ENCODE data around the gene SELENON.

The SELENON gene, protein sequence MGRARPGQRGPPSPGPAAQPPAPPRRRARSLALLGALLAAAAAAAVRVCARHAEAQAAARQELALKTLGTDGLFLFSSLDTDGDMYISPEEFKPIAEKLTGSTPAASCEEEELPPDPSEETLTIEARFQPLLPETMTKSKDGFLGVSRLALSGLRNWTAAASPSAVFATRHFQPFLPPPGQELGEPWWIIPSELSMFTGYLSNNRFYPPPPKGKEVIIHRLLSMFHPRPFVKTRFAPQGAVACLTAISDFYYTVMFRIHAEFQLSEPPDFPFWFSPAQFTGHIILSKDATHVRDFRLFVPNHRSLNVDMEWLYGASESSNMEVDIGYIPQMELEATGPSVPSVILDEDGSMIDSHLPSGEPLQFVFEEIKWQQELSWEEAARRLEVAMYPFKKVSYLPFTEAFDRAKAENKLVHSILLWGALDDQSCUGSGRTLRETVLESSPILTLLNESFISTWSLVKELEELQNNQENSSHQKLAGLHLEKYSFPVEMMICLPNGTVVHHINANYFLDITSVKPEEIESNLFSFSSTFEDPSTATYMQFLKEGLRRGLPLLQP

DNA sequence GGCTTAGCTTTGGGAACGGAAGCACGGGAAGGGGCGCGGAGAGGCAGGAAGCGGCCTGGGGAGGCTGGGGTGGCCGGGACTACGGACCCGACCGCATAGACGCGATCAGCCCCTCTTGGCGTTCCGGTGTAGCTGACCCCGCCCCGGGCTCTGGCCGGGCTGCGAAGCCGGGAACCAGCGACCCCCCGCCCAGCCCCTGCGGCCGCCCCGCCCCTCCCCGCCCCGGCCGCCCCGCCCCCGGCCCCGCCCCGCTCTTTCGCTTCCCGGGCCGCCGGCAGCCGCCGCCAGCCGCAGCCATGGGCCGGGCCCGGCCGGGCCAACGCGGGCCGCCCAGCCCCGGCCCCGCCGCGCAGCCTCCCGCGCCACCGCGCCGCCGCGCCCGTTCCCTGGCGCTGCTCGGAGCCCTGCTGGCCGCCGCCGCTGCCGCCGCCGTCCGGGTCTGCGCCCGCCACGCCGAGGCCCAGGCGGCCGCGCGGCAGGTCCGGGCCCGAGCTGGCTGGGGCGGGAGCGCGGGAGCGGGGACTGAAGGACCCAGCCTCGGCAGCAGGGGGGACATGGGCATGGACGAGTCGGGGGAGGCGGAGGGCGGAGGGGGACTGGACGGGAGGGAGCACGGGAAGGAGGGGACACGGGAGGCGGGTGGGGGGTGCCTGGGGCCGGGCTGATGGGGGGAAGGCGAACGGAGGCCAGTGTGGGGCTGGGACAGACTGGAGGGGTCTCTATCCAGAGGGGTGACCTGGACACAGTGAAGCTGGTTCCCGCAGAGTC, at the start of gene SELENON:
TSS of gene SELENON (plus strand) at position 259 of the 768 bp plus-strand sequence. CDS start at position 297, 38 bp downstream.
- no peak for DNase-seq

DNA sequence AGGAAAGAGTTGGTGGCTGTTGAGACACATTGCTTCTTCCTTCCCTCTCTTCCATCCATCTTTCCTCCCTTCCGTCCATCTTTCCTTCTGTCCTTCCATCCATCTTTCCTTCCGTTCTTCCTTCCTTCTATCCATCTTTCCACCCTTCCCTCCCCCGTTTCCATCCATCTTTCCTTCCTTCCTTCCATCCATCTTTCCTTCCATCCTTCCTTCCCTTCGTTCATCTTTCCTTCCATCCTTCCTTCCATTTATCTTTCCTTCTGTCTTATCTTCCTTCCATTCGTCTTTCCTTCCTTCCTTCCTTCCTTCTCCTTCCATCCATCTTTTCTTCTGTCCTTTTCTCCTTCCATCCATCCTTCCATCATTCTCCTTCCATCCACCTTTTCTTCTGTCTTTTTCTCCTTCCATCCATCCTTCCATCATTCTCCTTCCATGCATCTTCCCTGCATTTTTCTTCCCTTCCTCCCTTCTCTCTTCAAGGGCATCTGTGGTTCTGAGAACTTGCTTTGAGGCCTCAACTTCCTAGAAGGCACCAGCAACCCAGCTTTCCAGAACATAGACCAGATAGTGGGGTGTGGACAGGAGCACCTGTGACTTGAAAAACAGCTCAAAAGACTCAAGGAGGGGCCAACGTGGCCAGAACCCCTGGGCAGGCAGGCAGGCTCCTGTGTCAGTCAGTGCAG, 48.9 kb upstream of the SELENON start:
- no peak for DNase-seq

DNA sequence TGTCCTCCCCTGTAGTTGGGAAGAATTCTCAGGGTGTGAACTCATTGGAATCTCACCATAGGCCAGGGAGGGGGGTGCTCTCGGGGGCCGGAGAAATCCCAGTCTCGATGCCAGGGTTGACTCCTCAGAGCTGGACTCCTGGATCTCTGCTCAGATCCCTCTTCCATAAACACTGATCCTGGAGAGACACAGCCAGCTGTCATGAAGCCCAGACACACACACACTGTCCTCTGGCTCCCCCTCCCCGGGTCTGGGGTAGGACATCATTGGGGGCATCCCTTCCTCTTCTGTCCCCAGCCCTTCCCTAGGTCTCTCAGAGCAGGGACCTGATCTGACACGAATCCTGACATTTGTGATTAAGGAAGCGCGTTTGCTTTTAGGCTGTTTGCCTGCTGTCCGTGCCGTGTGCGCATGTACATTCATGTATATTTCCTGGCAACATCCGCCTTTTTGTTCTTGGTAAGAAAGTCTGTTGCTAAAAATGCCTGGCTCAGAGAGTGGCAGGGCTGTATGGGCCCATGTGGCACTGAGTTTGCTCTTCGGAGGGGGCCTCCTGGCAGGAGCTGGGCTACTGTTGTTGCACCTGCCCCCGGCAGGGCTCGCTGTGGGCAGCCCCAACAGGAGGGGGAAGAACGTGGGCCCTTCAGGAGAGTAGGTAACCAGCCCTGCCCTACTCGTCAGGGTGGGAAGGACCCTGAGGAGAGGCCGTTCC, 45.4 kb upstream of the SELENON start:
- no peak for DNase-seq

DNA sequence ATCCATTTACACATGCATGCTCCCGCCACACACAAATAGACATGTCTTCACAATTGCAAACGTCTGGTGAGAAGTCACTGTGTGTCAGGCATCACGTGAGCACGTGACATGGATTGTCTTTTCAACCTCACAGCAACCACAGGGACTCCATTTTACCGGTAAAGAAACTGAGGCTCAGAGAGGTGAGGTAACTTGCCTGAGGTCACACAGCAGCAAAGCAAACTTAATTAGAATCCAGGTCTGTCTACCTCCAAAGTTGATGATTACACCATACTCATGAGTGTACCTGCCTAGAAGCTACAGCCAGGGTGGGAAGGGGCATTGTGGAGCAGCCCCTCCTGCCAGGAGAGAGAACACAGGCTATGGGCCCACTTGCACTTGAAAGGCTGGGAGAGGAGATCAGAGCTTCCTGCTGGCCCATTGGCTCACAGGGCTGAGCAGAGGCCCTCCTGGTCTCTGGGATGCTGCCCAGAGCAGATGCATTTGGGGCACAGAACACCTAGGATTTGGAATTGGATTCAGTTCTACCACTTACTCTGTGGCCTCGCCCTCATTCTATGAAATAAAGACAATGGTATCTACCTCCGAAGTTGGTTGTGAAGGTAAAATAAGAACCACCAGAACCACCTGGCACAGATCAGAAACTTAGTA, 44.4 kb upstream of the SELENON start:
- no peak for DNase-seq

DNA sequence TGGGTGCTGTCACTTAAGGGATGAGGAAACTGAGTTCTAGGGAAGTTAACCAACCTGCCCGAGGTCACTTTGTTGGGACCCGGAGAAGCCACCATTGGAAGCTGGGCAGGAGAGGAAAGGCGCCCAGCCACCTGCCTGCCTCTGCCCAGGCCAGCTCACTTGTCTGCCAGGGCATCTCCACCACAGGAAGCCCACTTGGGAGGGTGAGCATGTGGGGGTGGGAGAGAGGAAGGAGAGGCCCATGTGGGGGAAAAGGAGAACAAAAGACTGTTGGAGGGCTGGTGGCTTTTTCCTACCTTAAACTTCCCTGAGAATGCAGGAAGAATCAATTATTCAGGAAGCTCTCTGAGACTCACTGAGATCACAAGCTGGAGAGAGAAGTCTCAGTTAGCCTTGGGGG, 43.8 kb upstream of the SELENON start:
- no peak for DNase-seq

DNA sequence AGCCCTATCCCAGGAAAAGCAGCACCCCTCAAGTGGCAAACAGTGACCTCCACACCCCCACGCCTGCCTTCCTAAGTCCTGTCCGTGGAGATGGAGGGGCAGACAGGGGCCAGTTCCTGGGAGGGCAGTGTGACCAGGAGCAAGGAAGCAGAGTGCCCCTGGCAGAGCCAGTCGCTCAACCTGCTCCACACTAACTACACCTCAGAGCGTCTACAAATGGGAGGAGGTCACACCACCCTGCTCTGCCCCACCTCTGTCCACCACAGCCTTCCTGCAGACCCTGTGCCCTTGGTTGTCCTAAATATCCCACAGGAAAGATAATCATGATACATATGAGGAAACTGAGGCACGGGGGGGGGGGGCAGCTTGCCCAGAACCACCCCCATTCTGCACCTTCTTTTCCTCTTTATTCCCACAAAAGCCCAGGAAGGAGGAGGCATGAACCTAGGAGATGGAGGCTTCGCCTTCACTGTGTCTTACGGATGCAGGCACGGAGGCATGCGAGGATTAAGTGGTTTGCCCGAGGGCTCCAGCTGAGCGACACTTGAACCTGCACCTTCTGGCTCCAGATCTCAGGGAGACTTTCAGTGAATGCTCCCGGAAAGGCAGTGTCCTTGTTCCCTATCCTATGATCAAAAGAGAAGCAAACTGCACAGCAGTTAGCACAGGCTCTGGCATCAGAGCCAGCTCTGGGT, 42.7 kb upstream of the SELENON start:
- DNase-seq: no peak

DNA sequence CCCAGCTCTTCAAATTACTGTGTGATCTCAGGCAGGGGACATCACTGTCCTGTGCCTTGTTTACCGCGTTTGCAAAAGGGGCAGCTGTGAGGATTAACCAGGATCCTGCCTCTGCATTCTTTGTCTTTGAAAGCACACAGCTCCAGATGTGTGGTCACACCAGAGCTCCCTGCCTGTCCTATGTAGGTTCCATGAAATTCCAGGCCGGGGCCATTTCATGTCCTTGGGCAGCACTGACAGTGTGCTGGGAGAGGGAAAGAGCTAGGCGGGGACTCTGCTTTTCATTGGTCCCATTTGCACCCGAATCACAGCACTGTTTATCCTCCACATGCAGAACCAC, 42.2 kb upstream of the SELENON start:
- DNase-seq: no peak

DNA sequence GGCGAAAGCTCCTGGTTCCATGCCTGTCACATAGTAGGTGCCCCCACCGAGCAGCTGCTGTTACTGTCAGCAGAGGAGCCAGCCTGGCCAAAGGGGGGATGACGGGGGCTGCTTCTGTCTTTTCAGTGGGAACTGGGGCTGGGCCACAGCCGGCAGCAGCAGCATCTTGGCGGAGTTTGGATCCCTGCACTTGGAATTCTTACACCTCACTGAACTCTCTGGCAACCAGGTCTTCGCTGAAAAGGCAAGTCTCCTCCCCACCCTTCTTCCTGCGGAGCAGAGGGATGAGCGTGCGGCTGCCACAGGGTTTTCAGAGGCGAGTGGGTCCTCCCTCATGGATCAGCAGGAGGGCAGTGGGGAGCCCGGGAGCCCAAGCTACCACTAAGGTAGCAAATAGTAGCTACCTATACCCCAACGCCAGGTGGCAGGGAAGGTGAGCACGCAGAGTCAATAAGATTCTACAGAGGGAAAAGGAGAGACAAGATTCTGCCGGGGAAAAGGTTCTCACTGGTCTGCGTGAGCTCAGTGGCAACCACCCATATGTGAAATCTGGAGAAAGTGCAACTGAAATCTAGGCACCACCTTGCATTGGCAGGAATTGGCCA, 41.4 kb upstream of the SELENON start:
- DNase-seq: no peak

DNA sequence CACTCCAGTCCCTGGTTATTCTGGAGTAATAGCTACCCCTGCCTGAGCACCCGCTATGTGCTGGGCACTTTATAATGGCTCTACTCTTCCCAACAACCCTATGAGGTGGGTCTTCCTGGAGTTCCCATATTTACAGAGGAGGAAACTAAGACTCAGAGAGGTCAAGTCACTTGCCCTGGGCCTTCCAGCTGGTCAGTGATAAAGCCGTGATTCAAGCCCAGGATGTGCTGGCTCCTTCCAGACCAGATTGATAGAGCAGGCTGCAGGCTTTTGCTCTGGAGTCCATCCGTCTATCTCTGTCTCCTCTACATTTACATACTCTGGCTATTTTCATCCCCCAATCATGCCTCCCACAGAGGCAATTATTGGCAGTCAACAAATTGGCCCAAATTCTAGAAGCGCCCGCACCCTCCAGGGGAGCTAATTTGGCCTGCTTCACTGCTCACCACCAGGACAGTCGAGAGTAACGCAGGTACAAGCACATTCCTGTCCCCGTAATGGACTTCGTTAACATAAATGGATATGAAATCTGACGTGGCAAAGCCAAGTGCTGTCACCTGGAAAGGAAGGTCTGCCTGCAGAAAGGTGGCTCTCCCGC, 39.8 kb upstream of the SELENON start:
- no peak for DNase-seq

DNA sequence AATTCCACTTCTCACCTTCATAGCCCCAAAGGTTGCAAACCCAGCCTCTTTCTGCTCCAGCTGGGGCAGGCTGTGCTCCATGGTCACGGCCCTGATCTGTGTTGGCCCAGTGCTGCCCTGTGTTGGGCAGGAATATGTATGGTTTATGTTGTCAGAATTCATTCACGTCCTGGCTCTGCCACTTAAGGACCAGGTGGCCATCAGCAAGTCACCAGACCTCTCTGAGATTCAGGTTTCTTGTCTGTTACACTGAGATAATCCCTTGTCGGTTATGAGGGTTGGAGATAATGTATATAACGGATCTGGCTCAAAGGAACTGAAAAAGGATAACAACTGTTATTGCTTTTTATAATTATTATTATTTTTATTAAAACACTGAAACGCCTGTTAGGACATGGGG, 39.1 kb upstream of the SELENON start:
- DNase-seq: no peak

DNA sequence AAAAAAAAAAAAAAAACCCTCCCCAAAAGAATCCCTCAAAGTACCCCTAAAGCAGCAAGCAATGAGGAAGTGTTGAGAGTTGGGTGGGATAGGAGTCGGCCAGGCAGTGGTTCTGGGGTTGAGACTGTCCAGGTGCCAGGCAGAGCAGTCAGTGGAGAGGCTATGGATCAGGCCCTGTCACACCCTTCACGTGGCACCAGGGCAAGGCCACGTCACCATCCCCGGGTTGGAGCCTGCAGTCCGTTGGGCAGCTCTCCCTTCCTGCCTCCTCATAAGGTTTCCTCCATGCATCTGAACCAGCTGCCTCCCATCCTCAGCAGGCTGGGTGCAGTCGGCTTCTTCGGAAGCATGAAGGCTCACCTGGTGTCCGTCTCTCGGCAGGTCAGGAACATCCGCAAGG, 36.5 kb upstream of the SELENON start:
- DNase-seq: no peak

DNA sequence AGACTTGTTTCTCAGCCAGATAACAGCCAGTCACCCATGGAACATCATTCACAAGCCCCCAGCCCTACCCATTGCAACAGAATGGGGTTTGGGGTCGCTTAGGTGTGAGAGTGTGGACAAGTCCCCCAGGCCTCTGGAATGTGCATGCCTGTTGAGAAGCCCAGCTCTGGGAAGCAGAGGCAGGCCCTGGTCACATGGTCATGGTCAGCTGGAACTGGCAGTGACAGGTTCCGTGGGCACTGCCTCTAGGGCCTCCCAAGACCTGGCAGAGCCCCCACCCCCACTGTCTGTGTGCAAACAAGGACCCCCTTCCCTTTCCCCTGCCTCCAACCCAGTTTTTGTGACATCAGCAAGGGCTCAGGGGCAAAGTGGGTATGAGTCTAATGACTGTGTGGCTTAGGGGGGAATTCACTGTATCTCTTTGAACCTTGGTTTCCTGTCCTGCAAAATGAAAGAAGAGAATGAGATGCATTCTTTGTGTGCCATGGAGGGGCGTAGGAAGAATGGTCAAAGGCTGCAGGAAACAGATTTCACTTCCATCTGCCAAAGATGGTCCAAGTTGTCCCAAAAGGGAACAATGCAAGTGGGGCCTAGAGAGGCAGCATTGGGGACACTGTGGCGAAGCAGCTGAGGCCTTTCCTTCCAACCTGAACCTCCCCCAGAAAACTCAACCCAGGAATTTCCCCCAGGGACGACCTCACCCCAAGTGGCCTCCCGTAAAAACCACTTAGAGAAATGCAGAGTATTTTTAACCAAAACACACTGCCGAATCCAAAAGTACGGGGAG, 34.7 kb upstream of the SELENON start:
- no peak for DNase-seq

DNA sequence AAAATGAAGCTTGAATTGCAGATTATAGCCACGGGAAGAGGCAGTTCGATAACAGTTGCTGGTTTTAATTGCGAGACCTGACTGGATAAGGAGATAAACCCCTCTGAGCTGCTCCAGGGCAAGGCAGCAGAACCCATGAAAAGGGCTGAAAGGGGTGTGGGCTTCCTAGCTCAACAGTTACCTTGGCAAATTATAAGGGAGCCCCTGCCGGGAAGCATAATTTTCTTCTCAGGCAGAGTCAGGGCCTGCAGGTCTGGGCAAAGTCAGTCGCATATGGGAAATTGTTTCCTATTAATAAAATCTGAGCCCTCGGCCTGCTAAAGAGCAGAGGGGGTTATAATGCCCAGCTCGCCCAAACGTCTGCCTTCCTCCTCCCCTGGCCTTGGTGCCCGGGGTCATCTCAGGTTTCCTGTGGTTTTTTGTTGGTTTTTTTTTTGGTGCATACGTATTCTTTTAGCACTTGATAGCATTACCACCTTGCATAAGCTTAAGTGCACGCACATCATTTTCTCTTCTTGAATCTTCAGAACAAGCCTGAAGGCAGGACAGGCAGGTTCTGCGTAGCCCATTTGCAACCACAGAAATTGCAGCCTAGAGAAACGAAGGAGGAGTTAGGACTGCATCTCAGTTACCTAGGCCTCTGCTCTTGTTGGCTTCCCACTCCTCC, 33.9 kb upstream of the SELENON start:
- no peak for DNase-seq

DNA sequence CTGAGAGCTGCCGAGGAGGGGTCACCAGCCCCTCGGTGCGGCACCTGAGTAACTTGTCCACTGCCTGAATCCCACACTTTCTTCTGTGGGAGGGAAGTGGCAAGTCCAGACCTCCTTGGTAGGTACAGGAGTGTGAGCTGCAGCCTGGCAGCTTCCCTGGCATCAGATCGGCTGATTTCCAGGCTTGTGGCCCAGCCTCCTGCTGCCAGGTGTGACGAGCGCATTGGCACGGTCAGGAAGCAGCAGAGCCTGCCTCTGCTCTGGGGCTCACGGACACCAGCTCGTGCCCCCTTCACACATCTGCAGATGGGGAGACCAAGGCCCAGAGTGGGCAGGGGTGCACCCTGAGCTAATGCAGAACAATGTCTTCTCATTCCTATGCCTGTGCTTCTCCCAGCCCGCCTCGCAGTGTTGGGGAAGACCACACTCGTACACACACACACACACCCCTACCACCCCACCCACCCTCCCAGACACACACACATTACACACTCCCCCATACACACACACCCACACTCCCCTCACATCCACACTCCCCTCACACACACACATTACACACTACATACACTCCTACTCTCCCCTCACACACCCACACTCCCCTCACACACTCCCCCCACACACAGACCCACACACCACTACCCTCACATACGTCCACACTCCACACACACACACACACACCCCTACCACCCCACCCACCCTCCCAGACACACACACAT, 33.1 kb upstream of the SELENON start:
- no peak for DNase-seq

DNA sequence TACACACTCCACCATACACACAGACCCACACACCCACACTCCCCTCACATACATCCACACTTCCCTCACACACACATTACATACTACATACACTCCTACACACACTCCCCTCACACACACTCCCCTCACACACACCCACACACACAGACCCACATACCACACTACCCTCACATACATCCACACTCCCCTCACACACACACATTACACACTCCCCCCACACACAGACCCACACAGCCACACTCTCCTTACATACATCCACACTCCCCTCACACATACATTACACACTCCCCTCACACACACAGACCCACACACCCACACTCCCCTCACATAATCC, 32.6 kb upstream of the SELENON start:
- no peak for DNase-seq

DNA sequence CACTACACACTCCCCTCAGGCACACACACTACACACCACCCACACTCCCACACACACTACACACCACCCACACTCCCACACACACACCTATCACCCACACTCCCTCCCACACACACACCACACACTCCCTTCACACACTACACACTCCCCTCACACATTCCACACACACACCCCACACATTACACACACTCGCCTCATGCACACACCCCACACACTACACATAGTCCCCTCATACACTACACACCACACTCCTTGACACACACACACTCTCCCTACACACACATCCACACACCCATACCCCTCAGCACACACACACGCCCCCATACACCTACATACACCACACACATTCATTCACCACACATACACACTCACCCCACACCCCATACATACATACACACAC, 31.0 kb upstream of the SELENON start:
- DNase-seq: no peak

DNA sequence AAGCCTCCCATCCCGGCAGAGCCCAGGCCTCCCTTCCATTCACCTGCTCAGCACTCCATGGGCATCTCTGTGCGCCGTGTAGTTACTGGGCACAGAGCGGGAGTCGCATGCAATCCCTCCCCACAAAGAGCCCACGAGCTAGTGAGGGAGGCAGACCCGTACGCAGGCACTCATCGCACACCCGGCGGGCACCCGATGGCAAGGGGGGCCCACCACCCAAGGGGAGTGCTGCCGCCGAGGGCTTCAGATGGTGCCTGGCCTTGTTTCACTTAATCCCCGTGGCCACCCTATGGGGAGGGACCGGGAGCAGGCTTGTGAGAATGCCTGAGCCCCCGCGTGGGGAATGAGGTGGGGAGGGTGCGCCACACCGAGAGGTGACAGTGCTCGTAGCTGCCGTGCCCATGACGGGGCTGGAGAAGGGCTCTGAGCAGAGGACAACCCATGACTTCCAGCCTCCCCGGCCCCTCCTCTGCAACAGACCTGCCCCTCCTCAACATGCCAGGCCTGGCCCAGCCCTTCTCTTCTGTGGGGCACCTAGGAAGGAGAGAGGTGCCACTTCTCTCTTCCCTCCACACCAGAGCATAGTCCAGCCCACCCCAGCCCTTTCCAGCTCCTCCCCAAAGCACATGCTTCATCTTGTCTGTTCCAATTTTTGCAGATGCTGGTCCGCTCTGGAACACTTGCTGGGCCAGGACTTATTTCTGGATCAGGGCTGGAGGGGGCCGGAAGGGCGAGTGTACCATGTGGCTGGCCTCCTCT, 30.2 kb upstream of the SELENON start:
- no peak for DNase-seq

Data from NK-92 treated with Interleukin-12 subunit alpha and Interleukin-12 subunit beta, amount 100 ng/mL, for 24 hours (cell line).